HG03280 (cell line): Measurements from ENCODE around the gene FOXD4L1.
"Not testable (repeated sequence)": the region's sequence is repeated elsewhere in the genome, so short reads cannot be mapped to it uniquely, and the experiment has no call there.

Experiments
- ATAC-seq: cut with Tn5 transposase; IDR thresholded peaks from one replicate; pipeline ENCODE4 v1.9.1; 2021; ENCODE audit warnings: mild to moderate bottlenecking, moderate library complexity; ENCODE audit not compliant: unreplicated experiment

The FOXD4L1 gene

DNA sequence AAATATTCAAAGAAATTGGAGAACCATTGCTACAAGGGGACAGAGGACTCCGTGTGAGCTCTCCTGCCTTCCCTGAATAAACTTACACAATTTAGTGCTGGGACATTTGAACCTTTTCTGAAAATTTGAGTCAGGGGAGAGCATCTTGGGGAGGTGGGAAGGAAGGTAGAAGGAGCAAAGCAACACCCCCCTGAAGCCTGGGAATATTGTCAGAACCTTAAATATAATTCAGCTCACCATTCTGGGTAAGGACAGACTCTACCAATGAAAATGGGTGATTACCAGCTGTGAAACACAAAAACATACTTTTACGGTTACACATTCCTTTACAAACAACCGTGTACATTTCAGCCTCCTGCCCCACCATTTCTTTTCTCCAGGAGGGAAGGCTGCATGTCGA is at the start of gene FOXD4L1:
TSS of gene FOXD4L1 (plus strand) at position 301 of the 400 bp plus-strand sequence. CDS start 592 bp downstream, outside the sequence.
- ATAC-seq, result not testable (repeated sequence)

DNA sequence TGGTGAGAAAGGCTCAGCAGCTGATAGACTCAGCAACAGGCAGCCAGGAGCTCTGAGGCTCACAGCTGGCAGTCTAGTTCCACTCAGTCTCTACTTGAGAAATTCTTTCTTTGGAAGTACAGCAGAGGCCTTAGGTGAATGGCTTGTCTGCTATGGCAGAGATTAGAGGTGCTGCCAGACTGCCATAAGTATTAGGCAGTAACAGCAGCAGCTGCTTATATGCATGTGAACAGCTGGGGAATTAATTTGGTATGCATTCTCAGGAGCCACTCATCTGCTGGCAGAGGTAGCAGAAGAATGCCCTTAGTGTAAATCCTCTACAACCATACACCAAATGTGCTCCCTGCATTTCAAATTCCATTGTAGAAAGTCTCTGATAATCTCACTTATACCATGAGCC is 32.7 kb upstream of the FOXD4L1 start:
- ATAC-seq, result not testable (repeated sequence)

DNA sequence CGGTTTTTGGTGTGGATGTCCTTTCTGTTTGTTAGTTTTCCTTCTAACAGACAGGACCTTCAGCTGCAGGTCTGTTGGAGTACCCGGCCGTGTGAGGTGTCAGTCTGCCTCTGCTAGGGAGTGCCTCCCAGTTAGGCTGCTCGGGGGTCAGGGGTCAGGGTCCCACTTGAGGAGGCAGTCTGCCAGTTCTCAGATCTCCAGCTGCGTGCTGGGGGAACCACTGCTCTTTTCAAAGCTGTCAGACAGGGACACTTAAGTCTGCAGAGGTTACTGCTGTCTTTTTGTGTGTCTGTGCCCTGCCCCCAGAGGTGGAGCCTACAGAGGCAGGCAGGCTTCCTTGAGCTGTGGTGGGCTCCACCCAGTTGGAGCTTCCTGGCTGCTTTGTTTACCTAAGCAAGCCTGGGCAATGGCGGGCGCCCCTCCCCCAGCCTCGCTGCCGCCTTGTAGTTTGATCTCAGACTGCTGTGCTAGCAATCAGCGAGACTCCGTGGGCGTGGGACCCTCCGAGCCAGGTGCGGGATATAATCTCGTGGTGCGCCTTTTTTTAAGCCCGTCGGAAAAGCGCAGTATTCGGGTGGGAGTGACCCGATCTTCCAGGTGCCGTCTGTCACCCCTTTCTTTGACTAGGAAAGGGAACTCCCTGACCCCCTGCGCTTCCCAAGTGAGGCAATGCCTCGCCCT is 21.6 kb upstream of the FOXD4L1 start:
- ATAC-seq, result not testable (repeated sequence)

- ATAC-seq, result not testable (repeated sequence)
These were observed 1.9 kb upstream of the FOXD4L1 start for GRCh38 chr2:113496527-113496926.

GRCh38 chr2:113499019-113499885 is 787 bp downstream of the FOXD4L1 start:
- not testable (repeated sequence) for ATAC-seq

DNA sequence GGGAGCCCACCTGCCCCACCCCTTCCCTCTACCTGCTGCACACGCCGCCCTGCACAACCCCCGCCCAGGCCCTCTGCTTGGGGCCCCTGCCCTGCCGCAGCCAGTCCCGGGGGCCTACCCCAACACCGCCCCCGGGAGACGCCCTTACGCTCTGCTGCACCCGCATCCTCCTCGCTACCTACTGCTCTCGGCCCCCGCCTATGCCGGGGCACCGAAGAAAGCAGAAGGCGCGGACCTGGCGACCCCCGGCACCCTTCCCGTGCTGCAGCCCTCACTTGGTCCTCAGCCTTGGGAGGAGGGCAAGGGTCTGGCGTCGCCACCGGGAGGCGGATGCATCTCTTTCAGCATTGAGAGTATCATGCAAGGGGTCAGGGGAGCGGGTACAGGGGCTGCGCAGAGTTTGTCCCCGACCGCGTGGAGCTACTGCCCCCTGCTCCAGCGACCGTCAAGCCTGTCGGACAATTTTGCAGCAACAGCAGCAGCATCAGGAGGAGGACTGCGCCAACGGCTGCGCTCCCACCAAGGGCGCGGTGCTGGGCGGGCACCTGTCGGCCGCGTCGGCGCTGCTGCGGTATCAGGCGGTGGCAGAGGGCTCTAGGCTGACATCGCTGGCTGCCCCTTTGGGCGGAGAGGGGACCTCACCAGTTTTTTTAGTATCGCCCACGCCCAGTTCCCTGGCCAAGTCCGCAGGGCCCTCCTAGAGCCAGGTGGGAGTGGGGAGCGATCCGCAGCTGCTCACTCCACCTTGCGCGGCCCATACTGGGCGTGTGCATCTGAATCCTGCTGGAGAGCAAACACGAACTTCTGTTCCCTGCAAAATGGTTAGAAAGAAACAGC is 1.6 kb downstream of the FOXD4L1 start:
- not testable (repeated sequence) for ATAC-seq

GRCh38 chr2:113500723-113501038 is 2.2 kb downstream of the FOXD4L1 start:
- ATAC-seq, result not testable (repeated sequence)

- ATAC-seq, result not testable (repeated sequence)
These were observed 4.0 kb downstream of the FOXD4L1 start for GRCh38 chr2:113502216-113503093.

GRCh38 chr2:113503094-113504042 is 4.9 kb downstream of the FOXD4L1 start:
- ATAC-seq, result not testable (repeated sequence)

DNA sequence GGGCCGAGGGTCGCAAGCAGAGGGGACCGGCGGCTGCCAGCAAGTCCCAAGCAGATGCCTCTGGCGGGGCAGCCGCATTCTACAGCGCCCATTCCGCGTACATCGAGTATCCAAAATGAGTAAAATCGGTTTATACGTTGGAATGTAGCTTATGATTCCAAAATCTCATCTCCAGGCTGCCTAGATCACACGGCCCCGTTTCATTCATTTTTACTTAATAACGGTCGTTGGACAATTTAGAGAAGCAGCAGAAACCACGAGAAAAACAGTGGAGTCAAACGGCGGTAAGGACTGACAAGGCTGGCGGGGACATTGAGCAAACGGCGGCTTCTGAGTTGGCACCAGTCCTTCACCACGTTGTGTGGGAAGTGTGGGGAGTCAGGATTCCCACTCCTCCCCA is 5.6 kb downstream of the FOXD4L1 start:
- not testable (repeated sequence) for ATAC-seq

DNA sequence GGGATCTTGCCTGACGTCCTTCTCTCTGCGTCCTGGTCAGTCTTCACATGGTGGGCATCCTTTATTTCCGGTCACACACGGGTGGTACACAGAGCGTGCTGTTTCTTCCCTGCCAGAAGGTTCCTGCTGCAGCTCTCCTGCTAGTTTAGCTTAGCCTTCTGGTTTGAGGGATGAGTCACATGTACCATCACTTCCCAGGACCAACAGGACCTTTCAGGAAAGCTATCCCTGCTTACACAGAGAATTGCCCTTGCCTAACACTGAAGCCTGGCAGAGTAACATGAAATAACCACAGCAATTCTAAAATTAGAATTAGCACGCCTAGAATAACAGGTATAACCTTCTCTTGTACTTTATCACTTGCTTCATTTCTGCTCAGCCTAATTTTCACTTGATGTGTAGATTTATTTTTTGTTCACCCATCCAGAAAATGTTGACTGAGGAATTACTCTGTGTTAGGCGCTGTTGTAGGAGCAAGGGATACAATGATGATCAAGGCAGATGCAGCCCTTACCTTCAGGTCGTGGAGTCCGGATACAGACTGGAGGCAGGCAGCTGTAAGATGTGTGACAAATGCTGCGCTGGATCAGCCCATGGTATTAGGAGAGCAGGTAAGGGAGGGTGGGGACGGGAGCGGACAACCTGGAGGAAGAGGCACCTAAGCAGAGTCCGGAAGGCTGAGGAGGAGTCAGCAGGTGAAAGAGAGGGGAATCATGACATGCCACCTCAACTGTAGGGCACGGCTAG is 9.1 kb downstream of the FOXD4L1 start:
- not testable (repeated sequence) for ATAC-seq

GRCh38 chr2:113508187-113508586 is 9.7 kb downstream of the FOXD4L1 start:
- ATAC-seq, result not testable (repeated sequence)

DNA sequence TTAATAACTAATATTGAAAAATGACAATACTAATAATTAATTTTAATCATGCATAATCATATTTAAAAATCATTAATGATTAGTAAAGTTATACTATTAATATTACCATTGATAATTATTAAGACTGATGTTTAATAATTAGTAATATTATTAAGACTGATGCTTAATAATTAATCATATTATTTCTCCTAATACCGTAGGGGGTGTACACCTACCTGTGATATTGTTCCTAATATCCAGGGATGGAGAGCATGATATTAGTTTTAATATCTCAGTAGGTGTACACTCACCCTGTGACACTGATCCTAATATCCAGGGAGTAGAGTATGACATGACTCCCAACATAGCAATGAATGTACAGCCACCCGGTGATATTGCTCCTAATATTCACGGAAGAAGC is 12.4 kb downstream of the FOXD4L1 start:
- ATAC-seq, result not testable (repeated sequence)

DNA sequence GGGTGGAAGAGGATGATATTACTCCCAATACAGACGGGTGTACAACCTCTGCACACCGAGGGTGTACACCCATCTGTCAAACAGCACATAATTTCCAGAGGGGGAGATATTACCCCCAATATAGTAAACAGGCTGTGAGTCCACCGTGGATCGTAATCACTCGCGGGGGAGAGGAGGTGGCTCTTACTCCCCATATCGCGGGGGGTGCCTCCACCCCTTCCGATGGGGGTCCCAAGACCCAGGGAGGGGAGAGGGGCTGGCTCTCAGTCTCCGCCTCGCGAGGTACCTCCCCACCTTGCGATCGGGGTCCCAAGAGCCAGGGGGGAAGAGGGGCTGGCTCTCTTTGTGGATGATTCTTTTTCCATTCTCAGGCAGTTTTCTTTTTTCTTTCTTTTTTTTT is 13.4 kb downstream of the FOXD4L1 start:
- ATAC-seq, result not testable (repeated sequence)

- ATAC-seq, result not testable (repeated sequence)
These were observed 17.0 kb downstream of the FOXD4L1 start for GRCh38 chr2:113515457-113515856.

- not testable (repeated sequence) for ATAC-seq
These were observed 17.5 kb downstream of the FOXD4L1 start for GRCh38 chr2:113515995-113516394.

DNA sequence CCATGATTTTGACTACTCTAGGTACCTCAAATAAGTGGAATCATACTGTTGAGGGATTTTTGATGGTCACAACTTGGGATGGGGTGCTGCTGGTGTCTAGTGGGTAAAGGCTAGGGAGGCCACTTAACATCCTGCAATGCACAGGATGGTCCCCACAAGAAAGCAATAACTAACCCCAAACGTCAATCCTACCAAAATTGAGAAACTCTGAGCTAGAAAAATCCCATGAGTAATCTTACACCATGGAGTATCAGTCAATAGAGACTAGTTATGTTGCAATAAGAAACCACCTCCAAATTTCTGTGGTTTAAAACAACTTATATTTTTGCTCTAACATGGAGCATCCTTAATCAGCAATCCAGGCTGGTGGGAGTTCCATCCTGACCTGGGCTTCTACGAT is 18.6 kb downstream of the FOXD4L1 start:
- not testable (repeated sequence) for ATAC-seq

DNA sequence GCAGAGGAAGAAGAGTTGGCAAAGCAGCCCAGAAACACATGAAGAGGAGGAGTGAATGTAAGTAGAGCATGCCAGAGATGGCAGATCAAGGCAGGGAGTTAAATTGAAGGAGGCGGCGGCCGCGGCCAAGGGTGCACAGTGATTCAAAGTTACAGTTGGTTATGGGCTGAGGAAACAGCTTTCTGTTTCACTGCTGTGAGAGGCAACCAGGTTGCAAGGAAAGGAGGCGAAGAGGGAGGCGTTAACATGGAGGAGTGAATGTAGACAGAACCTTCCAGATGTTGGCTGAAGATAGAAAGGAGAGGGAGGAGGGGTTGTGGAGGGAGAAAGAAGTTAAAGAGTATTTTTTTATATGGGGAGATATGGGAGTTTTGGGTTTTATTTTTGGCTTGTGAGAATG is 22.4 kb downstream of the FOXD4L1 start:
- ATAC-seq, result not testable (repeated sequence)
